Neural cell (in vitro differentiated cells): ENCODE measurements around the gene RBMXL2.
A peak's percentile ranks its signal among the peaks of the same experiment; 100 is the strongest.

Source experiments
- CTCF ChIP-seq: fragments of 450-650 bp; IDR thresholded peaks from 2 replicates; pipeline ENCODE4 v1.5.1; 2014; ENCODE audit warnings: antibody characterized with exemption, mild to moderate bottlenecking, moderate library complexity; ENCODE audit not compliant: poor library complexity, severe bottlenecking
- EP300 ChIP-seq: fragments of 450-650 bp; conservative IDR thresholded peaks from 2 replicates; pipeline ENCODE4 v1.6.1; 2014; ENCODE audit warnings: antibody characterized with exemption, mild to moderate bottlenecking, moderate library complexity; ENCODE audit not compliant: poor library complexity, severe bottlenecking
- POLR2AphosphoS5 ChIP-seq: IDR thresholded peaks from 2 replicates; pipeline ENCODE4 v1.6.1; 2012
- REST ChIP-seq: IDR thresholded peaks from 2 replicates; pipeline ENCODE4 v1.6.1; 2012; ENCODE audit warnings: borderline replicate concordance
- TAF1 ChIP-seq: IDR thresholded peaks from 2 replicates; pipeline ENCODE4 v1.6.1; 2012; ENCODE audit warnings: low read depth

- no peak for TF ChIP-seq REST
- TF ChIP-seq TAF1, result no peak
- peak; percentile 93 for TF ChIP-seq CTCF
- TF ChIP-seq POLR2AphosphoS5, result no peak
- no peak for TF ChIP-seq EP300
Measured at GRCh38 chr11:7098235-7098832, 9.5 kb downstream of the RBMXL2 start.
